GM13977 (cell line): ENCODE measurements around the gene PRKAG2.
A peak's percentile ranks its signal among the peaks of the same experiment; 100 is the strongest.

Experiments
- DNase-seq: peaks from one replicate; pipeline ENCODE4 v3.0.0; 2012; ENCODE audit warnings: low spot score
- CTCF ChIP-seq: IDR thresholded peaks from 2 replicates; pipeline ENCODE4 v1.5.1; 2012; ENCODE audit warnings: mild to moderate bottlenecking, control low read depth; ENCODE audit not compliant: insufficient read depth; ENCODE audit errors: extremely low read depth, missing control alignments
- in situ Hi-C: fragments of 300-500 bp; cut with MboI; formaldehyde crosslinking; loops from one replicate; pipeline ENCODE4 v1.12.0; 2022; ENCODE audit warnings: low sequenced_read_pairs, low pct_unique_long_range_greater_than_20kb, mixed read lengths, inconsistent platforms; ENCODE audit not compliant: unreplicated experiment

The PRKAG2 gene

GRCh38 chr7:151795168-151795811 lies 81.6 kb downstream of the PRKAG2 start:
- peak; percentile 75 for DNase-seq
- in situ Hi-C loops, result no loop called here
- no peak for TF ChIP-seq CTCF

GRCh38 chr7:151794508-151795167 lies 82.3 kb downstream of the PRKAG2 start:
- no peak for DNase-seq
- in situ Hi-C loops, result no loop called here
- no peak for TF ChIP-seq CTCF

DNA sequence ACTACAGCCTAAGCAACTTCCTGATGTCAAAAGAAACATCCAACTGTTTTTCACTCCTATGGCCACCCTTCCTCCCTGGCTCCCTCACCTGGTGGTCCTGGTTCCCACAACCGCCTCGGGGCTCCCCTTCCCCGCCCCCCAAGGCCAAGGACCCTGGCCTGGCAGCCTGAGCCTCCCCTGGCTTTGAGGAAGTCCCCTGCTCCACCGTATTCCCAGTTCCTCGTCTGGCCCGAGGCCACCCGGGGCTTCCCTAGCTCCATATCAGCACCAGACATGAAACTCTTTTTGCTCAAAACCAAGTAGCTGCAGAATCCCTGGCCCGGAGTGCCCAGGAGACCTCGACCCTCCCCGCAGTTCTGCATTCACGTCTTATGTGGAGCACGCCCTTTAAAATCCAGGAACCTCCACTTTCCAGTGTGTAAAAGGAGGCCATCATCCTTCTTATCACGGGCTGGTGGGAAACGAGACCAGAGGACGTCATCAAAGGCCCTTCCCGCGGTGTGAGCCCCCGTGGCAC lies 82.9 kb downstream of the PRKAG2 start:
- DNase-seq, result no peak
- no peak for TF ChIP-seq CTCF
- in situ Hi-C loops, result no loop called here

GRCh38 chr7:151793531-151793951 lies 83.4 kb downstream of the PRKAG2 start:
- no peak for DNase-seq
- in situ Hi-C loops, result no loop called here

GRCh38 chr7:151792636-151793035 lies 84.3 kb downstream of the PRKAG2 start:
- no peak for DNase-seq
- in situ Hi-C loops, result no loop called here
- TF ChIP-seq CTCF, result no peak

More at GRCh38 chr7:151793531-151793951, 83.4 kb downstream of the PRKAG2 start:
- TF ChIP-seq CTCF, result no peak

- TF ChIP-seq CTCF, result no peak
- in situ Hi-C loops, result no loop called here
- DNase-seq, result no peak
These were observed 84.8 kb downstream of the PRKAG2 start for GRCh38 chr7:151792086-151792485.
